B cell (primary cell): ENCODE data around the gene STX4. TPM values are rescaled to one million over a fixed set of nuclear protein-coding genes. Genes with fewer than 3 reads are reported as not detected.

Experiments
- ATAC-seq: fragments of 200-7000 bp; cut with Tn5 transposase; one replicate; pipeline ENCODE4 v1.10.0; 2021; ENCODE audit warnings: low read depth, mild to moderate bottlenecking, moderate number of reproducible peaks, moderate library complexity
- CTCF ChIA-PET: fragments of 350-600 bp; sonication (Branson Sonifier 250); formaldehyde crosslinking; loops from one replicate; lab custom pipeline; 2021; ENCODE audit warnings: antibody characterized with exemption, inconsistent platforms; lab: Charles Lee
- POLR2A ChIA-PET: fragments of 350-600 bp; sonication (Branson Sonifier 250); formaldehyde crosslinking; loops from one replicate; lab custom pipeline; 2021; ENCODE audit warnings: antibody characterized with exemption; lab: Charles Lee
- DNase-seq: peaks from one replicate; pipeline ENCODE4 v3.0.0; 2013
- H2AFZ ChIP-seq: 2 replicates; pipeline ENCODE4 v1.6.1; 2012; ENCODE audit warnings: mild to moderate bottlenecking, low read depth, low read length; ENCODE audit not compliant: insufficient read depth, poor library complexity, severe bottlenecking
- H3K27ac ChIP-seq, 2 donors: 1 replicate in 1 of 2; 2 replicates in 1 of 2; pipeline ENCODE4 v1.5.1; 2012 to 2013; ENCODE audit warnings: low read length in 2 of 2, mild to moderate bottlenecking in 2 of 2, moderate library complexity in 1 of 2
- H3K27me3 ChIP-seq, 4 experiments: fragments of 200-600 bp in 1 of 4; sonication (generic) in 1 of 4; replicated peaks in 1 of 4; 1 replicate in 2 of 4; 2 replicates in 2 of 4; pipeline versions ENCODE4 v1.6.1 to v1.7.0; 2013 to 2016; ENCODE audit warnings: low read length in 3 of 4, mild to moderate bottlenecking in 2 of 4, mixed read lengths in 1 of 4, moderate library complexity in 1 of 4; ENCODE audit not compliant: insufficient read depth in 4 of 4, control insufficient read depth in 3 of 4; ENCODE audit errors: control extremely low read depth in 1 of 4
- H3K36me3 ChIP-seq, 2 experiments: replicated peaks in 1 of 2; 1 replicate in 1 of 2; 2 replicates in 1 of 2; pipeline versions ENCODE4 v1.6.1 to v1.7.1; 2013; ENCODE audit warnings: low read length in 1 of 2; ENCODE audit not compliant: insufficient read depth in 2 of 2, control insufficient read depth in 1 of 2; ENCODE audit errors: control extremely low read depth in 1 of 2, extremely low read depth in 1 of 2
- H3K4me1 ChIP-seq, 2 donors: fragments of 200-600 bp in 1 of 2; sonication (generic) in 1 of 2; 1 replicate in 1 of 2; 2 replicates in 1 of 2; pipeline versions ENCODE4 v1.5.1 to v1.6.1; 2013 to 2017; ENCODE audit warnings: low read length in 2 of 2; ENCODE audit not compliant: control insufficient read depth in 2 of 2, insufficient read depth in 2 of 2
- H3K4me2 ChIP-seq: replicated peaks from 2 replicates; pipeline ENCODE3; 2012; ENCODE audit warnings: mild to moderate bottlenecking, low read depth, low read length; ENCODE audit not compliant: poor library complexity, severe bottlenecking
- H3K4me3 ChIP-seq, 5 experiments: fragments of 200-600 bp in 1 of 5; sonication (generic) in 1 of 5; 1 replicate in 3 of 5; 2 replicates in 2 of 5; pipeline versions ENCODE4 v1.5.1 to v1.7.0; 2011 to 2016; ENCODE audit warnings: low read length in 4 of 5, mild to moderate bottlenecking in 4 of 5, low read depth in 2 of 5, control low read depth in 1 of 5, moderate library complexity in 1 of 5; ENCODE audit not compliant: insufficient read depth in 1 of 5; ENCODE audit errors: control extremely low read depth in 1 of 5, extremely low read depth in 1 of 5
- H3K79me2 ChIP-seq: fragments of 200-600 bp; sonication (generic); one replicate; pipeline ENCODE4 v1.6.0; 2016; ENCODE audit warnings: low read length; ENCODE audit not compliant: control insufficient read depth, insufficient read depth
- H3K9ac ChIP-seq: fragments of 200-600 bp; sonication (generic); 2 replicates; pipeline ENCODE4 v1.6.1; 2017; ENCODE audit warnings: mild to moderate bottlenecking, low read length, moderate library complexity
- H3K9me3 ChIP-seq, 3 donors: one replicate each; pipeline versions ENCODE4 v1.6.1 to v1.7.1; 2013; ENCODE audit warnings: low read length in 2 of 3; ENCODE audit not compliant: control insufficient read depth in 2 of 3, insufficient read depth in 1 of 3; ENCODE audit errors: control extremely low read depth in 1 of 3
- H4K20me1 ChIP-seq: 2 replicates; pipeline ENCODE4 v1.6.0; 2012; ENCODE audit warnings: mild to moderate bottlenecking, low read length; ENCODE audit not compliant: insufficient read depth, control insufficient read depth, poor library complexity, severe bottlenecking
- H3K27ac Mint-ChIP-seq: one replicate; pipeline ENCODE4 v1.8.0; 2021; ENCODE audit warnings: mixed read lengths
- H3K27me3 Mint-ChIP-seq: one replicate; pipeline ENCODE4 v1.8.0; 2021; ENCODE audit warnings: mixed read lengths
- H3K4me1 Mint-ChIP-seq: one replicate; pipeline ENCODE4 v1.8.0; 2021; ENCODE audit warnings: mixed read lengths
- H3K4me3 Mint-ChIP-seq: one replicate; pipeline ENCODE4 v1.8.0; 2021; ENCODE audit warnings: mixed read lengths
- H3K9me3 Mint-ChIP-seq: one replicate; pipeline ENCODE4 v1.8.0; 2022; ENCODE audit warnings: mixed read lengths; ENCODE audit not compliant: insufficient read depth
- CTCF ChIP-seq: fragments of 200-600 bp; IDR thresholded peaks from one replicate; pipeline ENCODE4 v1.8.0; 2022; ENCODE audit warnings: antibody characterized with exemption, mild to moderate bottlenecking
- EZH2 ChIP-seq: IDR thresholded peaks from 2 replicates; pipeline ENCODE4 v1.6.1; 2012; ENCODE audit warnings: borderline replicate concordance, low read depth, mild to moderate bottlenecking, moderate library complexity, low read length; ENCODE audit not compliant: insufficient read depth, poor library complexity, severe bottlenecking
- WGBS: methylation state at CpG from one replicate; pipeline ENCODE4 v1.1.5; 2013; ENCODE audit warnings: missing lambda C conversion rate; ENCODE audit not compliant: insufficient coverage; 5-methylcytosine and 5-hydroxymethylcytosine counted together
- intact Hi-C: fragments of 100-400 bp; cut with micrococcal nuclease; formaldehyde crosslinking; loops from one replicate; pipeline ENCODE4 v1.10.0; 2022
- polyA plus RNA-seq: library from polyadenylated mRNA; depleted of rRNA; stranded (reverse); fragments of >200 nt; gene quantifications from 2 replicates; pipeline ENCODE4 v1.2.3, GENCODE V29; 2012
- total RNA-seq, 2 donors: library from RNA; stranded (reverse); fragments of 120-200 nt in 1 of 2; gene quantifications; 1 replicate in 1 of 2; 2 replicates in 1 of 2; pipeline versions ENCODE4 v1.2.3 to v1.2.4, GENCODE V29; 2013 to 2022

Gene STX4
- total and polyA plus RNA-seq, 2 donors (not counting 1 experiment from before 2014, with no cell fraction given) = 120 to 133 TPM

- intact Hi-C loops = no loop called here
- ChIA-PET POLR2A (no interaction called here), CTCF (no interaction called here)
- Histone ChIP-seq H4K20me1 (no peaks in the 10 kb centered on the region), H3K9ac (no peak overlapping the region), H3K79me2 (peaks cover 6% of the 10 kb centered on the region), H3K27ac (no peak overlapping the region), H3K4me2 (no peak overlapping the region), H3K36me3 (peaks cover 0 to 5% of the 10 kb centered on the region in 2 experiments), H3K4me3 (no peak overlapping the region), H2AFZ (no peak overlapping the region), H3K27me3 (no peaks in the 10 kb centered on the region), H3K4me1 (peaks cover 5% of the 10 kb centered on the region in 2 donors), H3K9me3 (no peaks in the 10 kb centered on the region)
- TF ChIP-seq CTCF = no peak
- ATAC-seq (no peak), DNase-seq (no peak)
- H3K27me3 Mint-ChIP-seq = no peaks in the 10 kb centered on the region
- no peaks in the 10 kb centered on the region for H3K9me3 Mint-ChIP-seq
- WGBS = 67% methylated on average over 1 of the region's 3 CpGs
- peaks cover 20% of the 10 kb centered on the region for H3K4me1 Mint-ChIP-seq
- H3K27ac Mint-ChIP-seq = no peak overlapping the region
- H3K4me3 Mint-ChIP-seq = no peak overlapping the region
Measured at GRCh38 chr16:31067342-31067741, 34.0 kb downstream of the STX4 start.

DNA sequence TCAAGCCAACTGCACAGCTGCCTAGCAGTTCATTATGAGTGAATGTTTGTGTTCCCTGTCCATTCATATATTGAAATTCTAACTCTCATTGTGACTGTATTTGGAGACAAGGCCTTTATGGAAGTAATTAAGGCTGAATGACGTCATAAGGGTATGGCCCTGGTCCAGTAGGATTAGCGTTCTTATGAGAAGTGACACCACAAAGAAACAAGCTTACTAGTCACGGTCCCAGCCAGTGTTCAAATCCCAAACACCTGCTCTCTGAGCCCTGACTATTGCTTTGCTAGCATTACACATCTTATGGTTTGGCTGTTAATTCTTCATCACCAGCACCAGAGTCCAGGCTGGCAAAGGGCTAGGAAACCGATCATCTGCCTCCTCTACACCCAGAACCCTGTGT lies 38.5 kb downstream of the STX4 start:
- H3K4me3 ChIP-seq = no peak overlapping the region

More for the DNA sequence above, 38.5 kb downstream of the STX4 start:
- Histone ChIP-seq H2AFZ (peak overlapping the region; percentile 94), H3K27ac (no peak overlapping the region), H3K4me1 (peaks cover 20 to 25% of the 10 kb centered on the region in 2 donors), H3K36me3 (peaks cover 0 to 2% of the 10 kb centered on the region in 2 experiments), H3K27me3 (no peaks in the 10 kb centered on the region), H3K4me2 (peak overlapping the region; percentile 78), H3K9me3 (peaks cover 0 to 3% (median 0%) of the 10 kb centered on the region in 3 donors), H3K9ac (peak overlapping the region; percentile 89), H3K79me2 (peaks cover 33% of the 10 kb centered on the region), H4K20me1 (peaks cover 3% of the 10 kb centered on the region)
- ChIA-PET POLR2A (no interaction called here), CTCF (no interaction called here)
- intact Hi-C loops = loop anchor here (5.0 kb wide), 1 partner anchor 1110 kb away; the partner anchor contains the start of gene TMEM219
- Mint-ChIP-seq H3K27me3 (no peaks in the 10 kb centered on the region), H3K9me3 (no peaks in the 10 kb centered on the region), H3K4me3 (peak overlapping the region; percentile 95), H3K4me1 (peaks cover 33% of the 10 kb centered on the region), H3K27ac (peak overlapping the region; percentile 20)
- no peak for DNase-seq
- no peak for ATAC-seq
- TF ChIP-seq CTCF (no peak), EZH2 (no peak)
- 73% methylated on average over 3 of the region's 4 CpGs for WGBS
